Ishikawa (cell line): ENCODE measurements around the gene EIF2AK3.

Experiments
- CEBPB ChIP-seq: IDR thresholded peaks from 2 replicates; pipeline ENCODE4 v1.6.1; 2012
- EGR1 ChIP-seq: IDR thresholded peaks from 2 replicates; pipeline ENCODE4 v1.6.1; 2012
- EP300 ChIP-seq: IDR thresholded peaks from 2 replicates; pipeline ENCODE4 v1.6.1; 2012; ENCODE audit warnings: borderline replicate concordance
- FOXM1 ChIP-seq: IDR thresholded peaks from 2 replicates; pipeline ENCODE4 v1.6.1; 2012; ENCODE audit warnings: low read depth, borderline replicate concordance
- NFIC ChIP-seq: IDR thresholded peaks from 2 replicates; pipeline ENCODE4 v1.6.1; 2012
- RAD21 ChIP-seq: IDR thresholded peaks from 2 replicates; pipeline ENCODE4 v1.6.1; 2012; ENCODE audit warnings: low read depth
- REST ChIP-seq: IDR thresholded peaks from 2 replicates; pipeline ENCODE4 v1.6.1; 2012; ENCODE audit warnings: low read depth, mild to moderate bottlenecking
- TAF1 ChIP-seq: IDR thresholded peaks from 2 replicates; pipeline ENCODE4 v1.6.1; 2012; ENCODE audit warnings: low read depth, mild to moderate bottlenecking
- TEAD4 ChIP-seq: IDR thresholded peaks from 2 replicates; pipeline ENCODE4 v1.6.1; 2012
- USF1 ChIP-seq: IDR thresholded peaks from 2 replicates; pipeline ENCODE4 v1.6.1; 2012
- YY1 ChIP-seq: IDR thresholded peaks from 2 replicates; pipeline ENCODE4 v1.6.1; 2012; ENCODE audit warnings: low read depth
- ZBTB7A ChIP-seq: IDR thresholded peaks from 2 replicates; pipeline ENCODE4 v1.6.1; 2012; ENCODE audit warnings: low read depth
- TF ChIP-seq, protein P1 (sequence below): IDR thresholded peaks from 2 replicates; pipeline ENCODE4 v1.6.1; 2012

GRCh38 chr2:88632569-88632968, 5.3 kb upstream of the EIF2AK3 start:
- TF ChIP-seq EGR1: no peak
- no peak for TF ChIP-seq EP300
- no peak for TF ChIP-seq TEAD4
- TF ChIP-seq CEBPB: no peak
- TF ChIP-seq TAF1: no peak
- TF ChIP-seq USF1: no peak
- no peak for TF ChIP-seq ZBTB7A
- TF ChIP-seq RAD21: no peak
- no peak for TF ChIP-seq YY1
- no peak for TF ChIP-seq REST
- TF ChIP-seq NFIC: no peak
- TF ChIP-seq, protein P1, sequence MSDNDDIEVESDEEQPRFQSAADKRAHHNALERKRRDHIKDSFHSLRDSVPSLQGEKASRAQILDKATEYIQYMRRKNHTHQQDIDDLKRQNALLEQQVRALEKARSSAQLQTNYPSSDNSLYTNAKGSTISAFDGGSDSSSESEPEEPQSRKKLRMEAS: no peak
- TF ChIP-seq FOXM1: no peak
